IMR-90 (cell line): ENCODE results near the gene LRRC39. TPM values are rescaled to one million over a fixed set of nuclear protein-coding genes. Genes with fewer than 3 reads are reported as not detected.

ENCODE experiments used
- ATAC-seq: fragments of 200-7000 bp; cut with Tn5 transposase; 2 replicates; pipeline ENCODE4 v1.9.1; 2020; ENCODE audit warnings: low read depth, mild to moderate bottlenecking, moderate library complexity
- BruUV-seq: library from RNA; stranded (reverse); fragments of 400-500 nt; replicated peaks from 2 replicates; lab custom pipeline; 2021; lab: Mats Ljungman, UMichigan
- CTCF ChIA-PET: fragments of 300-600 bp; formaldehyde crosslinking; extraction: SDS; loops from one replicate; lab custom pipeline; 2021; ENCODE audit warnings: antibody characterized with exemption; lab: Yijun Ruan, JAX
- POLR2A ChIA-PET: fragments of 300-600 bp; sonication (Branson Sonifier 250); formaldehyde crosslinking; loops from one replicate; lab custom pipeline; 2022; ENCODE audit warnings: antibody characterized with exemption; ENCODE audit not compliant: unreplicated experiment; lab: Charles Lee
- DNase-seq: peaks from one replicate; pipeline ENCODE4 v3.0.0; 2013
- H2AFZ ChIP-seq: replicated peaks from 2 replicates; pipeline ENCODE3; 2013; ENCODE audit warnings: low read length, mild to moderate bottlenecking; ENCODE audit not compliant: poor library complexity
- H2AK5ac ChIP-seq: 2 replicates; pipeline ENCODE4 v1.6.1; 2013; ENCODE audit warnings: low read depth, low read length, inconsistent platforms
- H2AK9ac ChIP-seq: replicated peaks from 2 replicates; pipeline ENCODE3; 2013; ENCODE audit warnings: mild to moderate bottlenecking, low read depth, low read length, moderate library complexity; ENCODE audit not compliant: poor library complexity
- H2BK120ac ChIP-seq: 2 replicates; pipeline ENCODE4 v1.6.1; 2013; ENCODE audit warnings: low read depth, low read length, inconsistent platforms
- H2BK15ac ChIP-seq: 3 replicates; pipeline ENCODE4 v1.6.1; 2013; ENCODE audit warnings: low read depth, low read length, inconsistent platforms
- H2BK20ac ChIP-seq: 2 replicates; pipeline ENCODE4 v1.6.1; 2013; ENCODE audit warnings: low read depth, mild to moderate bottlenecking, inconsistent platforms, low read length, moderate library complexity
- H2BK5ac ChIP-seq: 2 replicates; pipeline ENCODE4 v1.6.1; 2013; ENCODE audit warnings: mild to moderate bottlenecking, low read depth, low read length, inconsistent platforms; ENCODE audit not compliant: poor library complexity, severe bottlenecking
- H3K14ac ChIP-seq: replicated peaks from 2 replicates; pipeline ENCODE4 v1.6.1; 2013; ENCODE audit warnings: low read depth, low read length, inconsistent platforms
- H3K18ac ChIP-seq: 2 replicates; pipeline ENCODE4 v1.6.1; 2013; ENCODE audit warnings: low read depth, low read length, control low read depth
- H3K23ac ChIP-seq: 2 replicates; pipeline ENCODE4 v1.6.1; 2013; ENCODE audit warnings: low read depth, low read length, inconsistent platforms
- H3K27ac ChIP-seq: 2 replicates; pipeline ENCODE4 v1.5.1; 2013; ENCODE audit warnings: mild to moderate bottlenecking, control low read depth, low read length; ENCODE audit not compliant: insufficient read depth
- H3K27me3 ChIP-seq: 2 replicates; pipeline ENCODE4 v1.6.1; 2013; ENCODE audit warnings: low read length; ENCODE audit not compliant: control insufficient read depth, insufficient read depth
- H3K36me3 ChIP-seq: 2 replicates; pipeline ENCODE4 v1.6.1; 2013; ENCODE audit warnings: low read length, mixed read lengths; ENCODE audit not compliant: control insufficient read depth, insufficient read depth
- H3K4ac ChIP-seq: 2 replicates; pipeline ENCODE4 v1.6.1; 2013; ENCODE audit warnings: low read depth, low read length, inconsistent platforms
- H3K4me1 ChIP-seq: 2 replicates; pipeline ENCODE4 v1.6.1; 2013; ENCODE audit warnings: low read length, mixed read lengths; ENCODE audit not compliant: control insufficient read depth, insufficient read depth
- H3K4me2 ChIP-seq: 2 replicates; pipeline ENCODE4 v1.6.1; 2013; ENCODE audit warnings: low read depth, mild to moderate bottlenecking, control low read depth, low read length, moderate library complexity
- H3K4me3 ChIP-seq: 2 replicates; pipeline ENCODE4 v1.5.1; 2013; ENCODE audit warnings: low read depth, mild to moderate bottlenecking, control low read depth, low read length, moderate library complexity; ENCODE audit not compliant: insufficient read depth
- H3K56ac ChIP-seq: 2 replicates; pipeline ENCODE4 v1.6.1; 2013; ENCODE audit warnings: low read length, inconsistent platforms; ENCODE audit not compliant: insufficient read depth; ENCODE audit errors: extremely low read depth
- H3K79me1 ChIP-seq, 2 experiments: 2 replicates each; pipeline ENCODE4 v1.6.1; 2013; ENCODE audit warnings: low read length in 2 of 2, inconsistent platforms in 1 of 2, low read depth in 1 of 2
- H3K9ac ChIP-seq: 2 replicates; pipeline ENCODE4 v1.6.1; 2013; ENCODE audit warnings: low read depth, low read length, control low read depth
- H3K9me1 ChIP-seq: 2 replicates; pipeline ENCODE4 v1.6.1; 2013; ENCODE audit warnings: low read length, inconsistent platforms; ENCODE audit not compliant: insufficient read depth
- H3K9me3 ChIP-seq: 2 replicates; pipeline ENCODE4 v1.6.1; 2013; ENCODE audit warnings: low read length; ENCODE audit not compliant: control insufficient read depth, insufficient read depth
- H4K20me1 ChIP-seq: 2 replicates; pipeline ENCODE4 v1.6.1; 2013; ENCODE audit warnings: low read length, inconsistent platforms; ENCODE audit not compliant: insufficient read depth
- H4K5ac ChIP-seq: 2 replicates; pipeline ENCODE4 v1.6.1; 2013; ENCODE audit warnings: mild to moderate bottlenecking, low read depth, low read length, control low read depth
- H4K8ac ChIP-seq, 2 experiments: 2 replicates each; pipeline ENCODE4 v1.6.1; 2013; ENCODE audit warnings: low read depth in 2 of 2, low read length in 2 of 2, control low read depth in 1 of 2, inconsistent platforms in 1 of 2
- H4K91ac ChIP-seq: 2 replicates; pipeline ENCODE4 v1.6.1; 2013; ENCODE audit warnings: low read depth, low read length, inconsistent platforms; ENCODE audit not compliant: insufficient read depth
- BHLHE40 ChIP-seq: fragments of 150-350 bp; IDR thresholded peaks from 2 replicates; pipeline ENCODE4 v1.6.1; 2016; ENCODE audit warnings: mild to moderate bottlenecking, low read depth, low read length
- CTCF ChIP-seq: conservative IDR thresholded peaks from 2 replicates; pipeline ENCODE4 v1.5.1; 2012; ENCODE audit warnings: mild to moderate bottlenecking, low read depth, low read length, improper control_type of control experiment
- MAZ ChIP-seq: IDR thresholded peaks from 2 replicates; pipeline ENCODE4 v1.6.1; 2012; ENCODE audit warnings: low read depth, mild to moderate bottlenecking, low read length, improper control_type of control experiment, moderate library complexity, borderline replicate concordance
- USF2 ChIP-seq: fragments of 150-350 bp; IDR thresholded peaks from 2 replicates; pipeline ENCODE4 v1.6.1; 2017; ENCODE audit warnings: mild to moderate bottlenecking, antibody characterized with exemption, low read length, low read depth
- WGBS, 2 experiments: methylation state at CpG; one replicate each; pipeline versions ENCODE4 v1.1.5 to v1.1.7; 2013; ENCODE audit warnings: missing lambda C conversion rate in 2 of 2; ENCODE audit not compliant: insufficient read length in 1 of 2; ENCODE audit errors: extremely low coverage in 2 of 2; 5-methylcytosine and 5-hydroxymethylcytosine counted together
- dilution Hi-C: fragments of 300-500 bp; cut with HindIII; formaldehyde crosslinking; loops from one replicate; pipeline ENCODE4 v1.14.3; 2018; ENCODE audit warnings: low sequenced_read_pairs; ENCODE audit not compliant: unreplicated experiment
- in situ Hi-C: fragments of 300-500 bp; cut with MboI; formaldehyde crosslinking; loops from 3 replicates; pipeline ENCODE4 v1.14.3; 2019; ENCODE audit warnings: low sequenced_read_pairs, inconsistent platforms, mixed read lengths
- intact Hi-C: fragments of 100-400 bp; cut with micrococcal nuclease; formaldehyde crosslinking; loops from 2 replicates; pipeline ENCODE4 v1.10.0; 2022
- polyA plus RNA-seq, 3 experiments: library from polyadenylated mRNA; depleted of rRNA; stranded (reverse); fragments of >200 nt; gene quantifications; 2 replicates each; pipeline ENCODE4 v1.2.3, GENCODE V29; 2012; ENCODE audit warnings: low replicate concordance in 1 of 3
- total RNA-seq: library from RNA; depleted of rRNA; stranded (reverse); fragments of >200 nt; gene quantifications from 2 replicates; pipeline ENCODE4 v1.2.3, GENCODE V29; 2012

Gene LRRC39
- total and polyA plus RNA-seq, 2 of the 4 experiments (the other 2 are of a cell fraction): 0.36 to 0.48 TPM

- Histone ChIP-seq H2BK120ac (no peak overlapping the region), H2BK20ac (no peak overlapping the region), H2AK5ac (no peak overlapping the region), H2BK5ac (no peak overlapping the region), H3K9me3 (no peaks in the 10 kb centered on the region), H4K20me1 (no peaks in the 10 kb centered on the region), H3K4me1 (no peaks in the 10 kb centered on the region), H4K5ac (no peak overlapping the region), H3K56ac (no peak overlapping the region), H3K27ac (no peak overlapping the region), H2AFZ (no peak overlapping the region), H3K4me2 (no peak overlapping the region), H3K23ac (no peak overlapping the region), H3K79me1 (no peaks in the 10 kb centered on the region; a peak in 2 of 4 replicates), H3K18ac (no peak overlapping the region), H3K4ac (no peak overlapping the region), H4K8ac (no peak overlapping the region), H2AK9ac (no peak overlapping the region), H3K36me3 (peaks cover 8% of the 10 kb centered on the region), H3K27me3 (no peaks in the 10 kb centered on the region), H3K4me3 (no peak overlapping the region), H3K9ac (no peak overlapping the region), H4K91ac (no peak overlapping the region), H3K14ac (no peak overlapping the region), H2BK15ac (no peak overlapping the region), H3K9me1 (no peaks in the 10 kb centered on the region; the same call in 1 of the 2 replicates)
- DNase-seq (no peak), ATAC-seq (no peak)
- dilution Hi-C loops: no loop called here
- intact Hi-C loops: no loop called here
- BruUV-seq: no TSS peak
- no peak for TF ChIP-seq MAZ
- TF ChIP-seq BHLHE40: no peak
- TF ChIP-seq USF2: no peak
- no peak for TF ChIP-seq CTCF
- in situ Hi-C loops: no loop called here
- ChIA-PET CTCF (no interaction called here), POLR2A (no interaction called here)
- no CpG with 5 or more reads among the region's 1 CpG for WGBS, 2 experiments
Measured at GRCh38 chr1:100198596-100198995, 20.5 kb upstream of the LRRC39 start.
